GM18858 (cell line): ENCODE results near the gene RABEP1.

ENCODE experiments used
- ATAC-seq: cut with Tn5 transposase; IDR thresholded peaks from one replicate; pipeline ENCODE4 v1.9.1; 2021; ENCODE audit not compliant: unreplicated experiment

Gene RABEP1

GRCh38 chr17:5264893-5265292, 17.2 kb upstream of the RABEP1 start:
- no peak for ATAC-seq

GRCh38 chr17:5269241-5269960, 12.7 kb upstream of the RABEP1 start:
- ATAC-seq, result no peak

GRCh38 chr17:5272322-5272721, 9.8 kb upstream of the RABEP1 start:
- no peak for ATAC-seq

GRCh38 chr17:5282642-5283217, 646 bp downstream of the RABEP1 start:
- no peak for ATAC-seq

- no peak for ATAC-seq
Observed at GRCh38 chr17:5283571-5284315, 1.7 kb downstream of the RABEP1 start.

- no peak for ATAC-seq
Observed at GRCh38 chr17:5284681-5285080, 2.6 kb downstream of the RABEP1 start.

GRCh38 chr17:5286846-5287245, 4.8 kb downstream of the RABEP1 start:
- no peak for ATAC-seq

- ATAC-seq, result no peak
Observed at GRCh38 chr17:5291683-5292350, 9.7 kb downstream of the RABEP1 start.

GRCh38 chr17:5297245-5297644, 15.2 kb downstream of the RABEP1 start:
- no peak for ATAC-seq

- ATAC-seq, result no peak
Observed at GRCh38 chr17:5299383-5299782, 17.3 kb downstream of the RABEP1 start.

- ATAC-seq, result no peak
Observed at GRCh38 chr17:5304636-5305035, 22.6 kb downstream of the RABEP1 start.

- ATAC-seq, result no peak
Observed at GRCh38 chr17:5309851-5310250, 27.8 kb downstream of the RABEP1 start.

- no peak for ATAC-seq
Observed at GRCh38 chr17:5325851-5326250, 43.8 kb downstream of the RABEP1 start.

- ATAC-seq, result no peak
Observed at GRCh38 chr17:5329784-5330557, 47.9 kb downstream of the RABEP1 start.

GRCh38 chr17:5330981-5331380, 48.9 kb downstream of the RABEP1 start:
- no peak for ATAC-seq

GRCh38 chr17:5331506-5331905, 49.4 kb downstream of the RABEP1 start:
- no peak for ATAC-seq

- ATAC-seq, result no peak
Observed at GRCh38 chr17:5344914-5345313, 62.8 kb downstream of the RABEP1 start.

- no peak for ATAC-seq
Observed at GRCh38 chr17:5352681-5353289, 70.7 kb downstream of the RABEP1 start.

- ATAC-seq, result no peak
Observed at GRCh38 chr17:5354310-5354709, 72.2 kb downstream of the RABEP1 start.

GRCh38 chr17:5354886-5355415, 72.9 kb downstream of the RABEP1 start:
- no peak for ATAC-seq
